GM10248 (cell line): Measurements from ENCODE around the gene CLRN1.

Experiments used
- CTCF ChIA-PET: fragments of 300-600 bp; sonication (Branson Sonifier 250); formaldehyde crosslinking; extraction: SDS; loops from one replicate; lab custom pipeline; 2021; ENCODE audit warnings: antibody characterized with exemption; lab: Yijun Ruan, JAX
- POLR2A ChIA-PET: fragments of 350-650 bp; sonication (Branson Sonifier 250); formaldehyde crosslinking; extraction: SDS; loops from one replicate; lab custom pipeline; 2020; ENCODE audit warnings: antibody characterized with exemption; lab: Yijun Ruan, JAX
- DNase-seq: peaks from one replicate; pipeline ENCODE4 v3.0.0; 2012; ENCODE audit errors: extremely low spot score
- CTCF ChIP-seq: IDR thresholded peaks from 2 replicates; pipeline ENCODE4 v1.5.1; 2012; ENCODE audit warnings: mild to moderate bottlenecking, low read depth; ENCODE audit errors: extremely low read depth, missing control alignments, control extremely low read depth

Gene CLRN1

GRCh38 chr3:150890831-150891230, 81.7 kb downstream of the CLRN1 start:
- POLR2A ChIA-PET: no interaction called here
- CTCF ChIA-PET: interaction anchor here (2.0 kb wide), 1 partner anchor 11 kb away, joined by 5 read pairs; no protein-coding TSS in a partner anchor
- TF ChIP-seq CTCF: no peak
- DNase-seq: no peak

GRCh38 chr3:150890295-150890694, 82.2 kb downstream of the CLRN1 start:
- no peak for TF ChIP-seq CTCF
- DNase-seq: no peak
- CTCF ChIA-PET: interaction anchor here (1.1 kb wide), 1 partner anchor 8 kb away, joined by 4 read pairs; no protein-coding TSS in a partner anchor
- POLR2A ChIA-PET: no interaction called here

- POLR2A ChIA-PET: no interaction called here
- CTCF ChIA-PET: interaction anchor here (1.1 kb wide), 1 partner anchor 10 kb away, joined by 4 read pairs; no protein-coding TSS in a partner anchor
- no peak for TF ChIP-seq CTCF
- DNase-seq: no peak
These were observed 83.4 kb downstream of the CLRN1 start for GRCh38 chr3:150889106-150889505.

GRCh38 chr3:150887031-150887430, 85.5 kb downstream of the CLRN1 start:
- CTCF ChIA-PET: no interaction called here
- POLR2A ChIA-PET: no interaction called here

GRCh38 chr3:150885535-150885934, 87.0 kb downstream of the CLRN1 start:
- ChIA-PET POLR2A (no interaction called here), CTCF (no interaction called here)
- TF ChIP-seq CTCF: no peak
- no peak for DNase-seq

More at GRCh38 chr3:150887031-150887430, 85.5 kb downstream of the CLRN1 start:
- TF ChIP-seq CTCF: no peak
- DNase-seq: no peak

GRCh38 chr3:150878996-150879575, 93.4 kb downstream of the CLRN1 start:
- DNase-seq: no peak
- POLR2A ChIA-PET: no interaction called here
- CTCF ChIA-PET: interaction anchor here (0.9 to 1.4 kb wide), 4 partner anchors 13 to 91 kb away, joined by 4 to 5 read pairs (median 4); no protein-coding TSS in a partner anchor
- no peak for TF ChIP-seq CTCF

GRCh38 chr3:150878290-150878689, 94.2 kb downstream of the CLRN1 start:
- TF ChIP-seq CTCF: no peak
- DNase-seq: no peak
- POLR2A ChIA-PET: no interaction called here
- CTCF ChIA-PET: interaction anchor here (1.1 to 1.6 kb wide), 4 partner anchors 14 to 90 kb away, joined by 3 to 4 read pairs (median 4); no protein-coding TSS in a partner anchor
